ENCODE data around the gene ZNF223. TPM values are rescaled to one million over a fixed set of nuclear protein-coding genes. Genes with fewer than 3 reads are reported as not detected.

Gene ZNF223
- total and polyA plus RNA-seq, 10 of the 15 experiments (the other 5 are each of a cell fraction or from before 2014, with no cell fraction given): 0.05 to 3.7 (median 0.14) TPM; not detected in 4

GRCh38 chr19:44051650-44052402, at the start of gene ZNF223 (continued):
- TF ChIP-seq IKZF2 (IDR thresholded peaks at IDR 0.05) (peak; percentile 86), HCFC1 (IDR thresholded peaks at IDR 0.05; ENCODE audit: low read length) (peak; percentile 86), TBL1XR1 (IDR thresholded peaks at IDR 0.05; ENCODE audit: low read depth, low read length) (no peak), MYB (IDR thresholded peaks at IDR 0.05; ENCODE audit: borderline replicate concordance, low read depth, low read length) (no peak)
- TF ChIP-seq, protein P1, sequence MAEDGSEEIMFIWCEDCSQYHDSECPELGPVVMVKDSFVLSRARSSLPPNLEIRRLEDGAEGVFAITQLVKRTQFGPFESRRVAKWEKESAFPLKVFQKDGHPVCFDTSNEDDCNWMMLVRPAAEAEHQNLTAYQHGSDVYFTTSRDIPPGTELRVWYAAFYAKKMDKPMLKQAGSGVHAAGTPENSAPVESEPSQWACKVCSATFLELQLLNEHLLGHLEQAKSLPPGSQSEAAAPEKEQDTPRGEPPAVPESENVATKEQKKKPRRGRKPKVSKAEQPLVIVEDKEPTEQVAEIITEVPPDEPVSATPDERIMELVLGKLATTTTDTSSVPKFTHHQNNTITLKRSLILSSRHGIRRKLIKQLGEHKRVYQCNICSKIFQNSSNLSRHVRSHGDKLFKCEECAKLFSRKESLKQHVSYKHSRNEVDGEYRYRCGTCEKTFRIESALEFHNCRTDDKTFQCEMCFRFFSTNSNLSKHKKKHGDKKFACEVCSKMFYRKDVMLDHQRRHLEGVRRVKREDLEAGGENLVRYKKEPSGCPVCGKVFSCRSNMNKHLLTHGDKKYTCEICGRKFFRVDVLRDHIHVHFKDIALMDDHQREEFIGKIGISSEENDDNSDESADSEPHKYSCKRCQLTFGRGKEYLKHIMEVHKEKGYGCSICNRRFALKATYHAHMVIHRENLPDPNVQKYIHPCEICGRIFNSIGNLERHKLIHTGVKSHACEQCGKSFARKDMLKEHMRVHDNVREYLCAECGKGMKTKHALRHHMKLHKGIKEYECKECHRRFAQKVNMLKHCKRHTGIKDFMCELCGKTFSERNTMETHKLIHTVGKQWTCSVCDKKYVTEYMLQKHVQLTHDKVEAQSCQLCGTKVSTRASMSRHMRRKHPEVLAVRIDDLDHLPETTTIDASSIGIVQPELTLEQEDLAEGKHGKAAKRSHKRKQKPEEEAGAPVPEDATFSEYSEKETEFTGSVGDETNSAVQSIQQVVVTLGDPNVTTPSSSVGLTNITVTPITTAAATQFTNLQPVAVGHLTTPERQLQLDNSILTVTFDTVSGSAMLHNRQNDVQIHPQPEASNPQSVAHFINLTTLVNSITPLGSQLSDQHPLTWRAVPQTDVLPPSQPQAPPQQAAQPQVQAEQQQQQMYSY (CRISPR knock-in tag; IDR thresholded peaks at IDR 0.05): no peak

DNA sequence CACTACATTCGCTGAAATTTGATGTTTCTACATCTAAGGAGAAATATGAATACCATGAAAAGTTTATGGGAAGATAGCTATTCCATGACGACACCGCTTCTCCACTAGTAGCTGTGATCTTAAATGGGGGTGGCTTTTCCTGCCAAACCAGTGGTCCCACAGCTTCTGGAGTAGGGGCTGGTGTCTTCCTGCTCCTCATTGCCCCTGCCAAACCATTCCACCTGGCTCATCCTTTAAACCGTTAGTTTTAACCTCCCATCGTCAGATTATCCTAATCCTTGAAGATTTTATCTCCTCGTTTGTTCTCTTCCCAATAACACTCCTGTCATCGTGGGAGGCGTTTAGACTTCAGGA, 49.6 kb upstream of the ZNF223 start:
- CTCF ChIA-PET: interaction anchor here (0.6 to 1.8 kb wide), 4 partner anchors 13 to 93 kb away, joined by 3 to 5 read pairs (median 3); partner anchors contain the start of genes ZNF224 and ZNF45
- BruUV-seq (replicated peaks): TSS peak; percentile 98
- POLR2A ChIA-PET: interaction anchor here (0.9 to 1.1 kb wide), 3 partner anchors 19 to 100 kb away, joined by 3 to 4 read pairs (median 3); partner anchors contain the start of genes ZNF155 and ZNF221
- in situ Hi-C loops (cut with MboI) (no loop called here), intact Hi-C loops (cut with micrococcal nuclease; ENCODE audit: unreplicated experiment) (loop anchor here (1.0 kb wide), 2 partner anchors 18 to 92 kb away; partner anchors contain the start of genes ZNF155 and ZNF224)
- H3K27me3 ChIP-seq (replicated peaks in 1 of 2; ENCODE audit: control insufficient read depth in 2 of 2, insufficient read depth in 2 of 2, low read length in 1 of 2): no peaks in the 10 kb centered on the region
- H3K27ac ChIP-seq (ENCODE audit: control insufficient read depth, insufficient read depth): peak overlapping the region; percentile 92
- H2AFZ ChIP-seq (ENCODE audit: control insufficient read depth, low read depth, low read length): peak overlapping the region; percentile 100
- H3K4me2 ChIP-seq (ENCODE audit: control insufficient read depth, insufficient read depth): peak overlapping the region; percentile 93
- H3K9ac ChIP-seq (ENCODE audit: control insufficient read depth, insufficient read depth, low read length): peak overlapping the region; percentile 91
- ATAC-seq (no peak), DNase-seq (ENCODE audit: low read depth, low spot score) (no peak), FAIRE-seq (no peak)
- 29% methylated on average over 8 of the region's 8 CpGs for WGBS (ENCODE audit: insufficient coverage, insufficient replicate concordance, low lambda C conversion rate, missing lambda C conversion rate)
- H3K4me1 ChIP-seq (ENCODE audit: control insufficient read depth, insufficient read depth, low read length): peaks cover 7% of the 10 kb centered on the region
- SMC1A ChIA-PET (ENCODE audit: uncharacterized antibody, unreplicated experiment): interaction anchor here (0.6 to 2.7 kb wide), 6 partner anchors 18 to 102 kb away, joined by 3 to 11 read pairs (median 4); partner anchors contain the start of gene ZNF222
- H3K79me2 ChIP-seq (ENCODE audit: control insufficient read depth, insufficient read depth, low read length): peaks cover 12% of the 10 kb centered on the region
- H3K9me3 ChIP-seq (replicated peaks; ENCODE audit: control insufficient read depth, insufficient read depth, low read length): peaks cover 3% of the 10 kb centered on the region; the same call in 1 of the 3 replicates
- RAD21 ChIA-PET (ENCODE audit: unreplicated experiment): interaction anchor here (1.0 to 1.1 kb wide), 3 partner anchors 67 to 101 kb away, joined by 3 to 8 read pairs (median 5); partner anchors contain the start of gene ZNF45
- H3K4me3 ChIP-seq: peak overlapping the region; percentile 81
- H4K20me1 ChIP-seq (ENCODE audit: control insufficient read depth, insufficient read depth): no peaks in the 10 kb centered on the region
- H3K36me3 ChIP-seq (ENCODE audit: control insufficient read depth in 2 of 2, insufficient read depth in 2 of 2, low read length in 1 of 2): peaks cover 0 to 3% of the 10 kb centered on the region in 2 experiments; a peak in 1 of 4 replicates
- no peak for TF ChIP-seq TAF1 (IDR thresholded peaks at IDR 0.05; ENCODE audit: borderline replicate concordance, low read depth, low read length)
- TF ChIP-seq NR2C2 (IDR thresholded peaks at IDR 0.05; ENCODE audit: borderline replicate concordance, control insufficient read depth, insufficient read length, low read depth): no peak
- no peak for TF ChIP-seq CREM (IDR thresholded peaks at IDR 0.05; ENCODE audit: low read depth)
- no peak for TF ChIP-seq SMAD5 (IDR thresholded peaks at IDR 0.05; ENCODE audit: low read depth)
- no peak for TF ChIP-seq POLR2AphosphoS2 (IDR thresholded peaks at IDR 0.05; ENCODE audit: low read depth, low read length)
- no peak for TF ChIP-seq SKIL (IDR thresholded peaks at IDR 0.05; ENCODE audit: low read depth, poor library complexity, severe bottlenecking)
- no peak for TF ChIP-seq ASH2L (IDR thresholded peaks at IDR 0.05; ENCODE audit: borderline replicate concordance, low read depth)
- TF ChIP-seq SMARCA5 (IDR thresholded peaks at IDR 0.05): no peak
- no peak for TF ChIP-seq KLF5 (IDR thresholded peaks at IDR 0.05; ENCODE audit: partially characterized antibody)
- TF ChIP-seq USF2 (IDR thresholded peaks at IDR 0.05; ENCODE audit: borderline replicate concordance, low read depth, low read length): no peak
- no peak for TF ChIP-seq IKZF2 (IDR thresholded peaks at IDR 0.05)
- no peak for TF ChIP-seq HDAC2 (IDR thresholded peaks at IDR 0.05)
